Skeletal muscle satellite cell (primary cell): ENCODE measurements around the gene CANT1.
"Not testable (repeated sequence)": the region's sequence is repeated elsewhere in the genome, so short reads cannot be mapped to it uniquely, and the experiment has no call there.

Experiments
- H3K27me3 ChIP-seq: 2 replicates; pipeline ENCODE4 v1.7.0; 2013; ENCODE audit warnings: low read length; ENCODE audit not compliant: control insufficient read depth, insufficient read depth
- H3K36me3 ChIP-seq: 2 replicates; pipeline ENCODE4 v1.7.0; 2013; ENCODE audit warnings: mild to moderate bottlenecking, control low read depth, low read length; ENCODE audit not compliant: insufficient read depth
- H3K4me1 ChIP-seq: 2 replicates; pipeline ENCODE4 v1.7.0; 2013; ENCODE audit warnings: low read length; ENCODE audit not compliant: control insufficient read depth, insufficient read depth
- H3K4me2 ChIP-seq: 2 replicates; pipeline ENCODE4 v1.7.0; 2013; ENCODE audit warnings: mild to moderate bottlenecking, low read length
- H3K4me3 ChIP-seq: 2 replicates; pipeline ENCODE4 v1.7.0; 2013; ENCODE audit warnings: low read length
- H3K9ac ChIP-seq: 2 replicates; pipeline ENCODE4 v1.7.0; 2013; ENCODE audit warnings: mild to moderate bottlenecking, low read depth, low read length, moderate library complexity
- H3K9me3 ChIP-seq: replicated peaks from 2 replicates; pipeline ENCODE4 v1.7.0; 2013; ENCODE audit warnings: mild to moderate bottlenecking, control low read depth, low read length

Gene CANT1

GRCh38 chr17:78963378-78963777 lies 46.2 kb downstream of the CANT1 start:
- H3K4me1 ChIP-seq, result peaks cover 7% of the 10 kb centered on the region
- no peaks in the 10 kb centered on the region for H3K9me3 ChIP-seq
- H3K4me3 ChIP-seq, result no peak overlapping the region
- peaks cover 4% of the 10 kb centered on the region for H3K36me3 ChIP-seq
- H3K4me2 ChIP-seq, result no peak overlapping the region
- H3K9ac ChIP-seq, result no peak overlapping the region
- no peaks in the 10 kb centered on the region for H3K27me3 ChIP-seq

GRCh38 chr17:78962984-78963348 lies 46.6 kb downstream of the CANT1 start:
- H3K4me2 ChIP-seq, H3K36me3 ChIP-seq, H3K4me3 ChIP-seq, H3K9me3 ChIP-seq, H3K4me1 ChIP-seq, H3K27me3 ChIP-seq, H3K9ac ChIP-seq: not testable (repeated sequence)

- H3K4me3 ChIP-seq, result no peak overlapping the region
- H3K36me3 ChIP-seq, result peaks cover under 1% of the 10 kb centered on the region
- H3K9ac ChIP-seq, result no peak overlapping the region
- H3K27me3 ChIP-seq, result no peaks in the 10 kb centered on the region
- H3K4me2 ChIP-seq, result no peak overlapping the region
- H3K4me1 ChIP-seq, result peaks cover 7% of the 10 kb centered on the region
- no peaks in the 10 kb centered on the region for H3K9me3 ChIP-seq
Measured at GRCh38 chr17:78962345-78962983, 47.1 kb downstream of the CANT1 start.

- H3K4me2 ChIP-seq, result no peak overlapping the region
- H3K4me3 ChIP-seq, result no peak overlapping the region
- peaks cover 7% of the 10 kb centered on the region for H3K4me1 ChIP-seq
- H3K36me3 ChIP-seq, result no peaks in the 10 kb centered on the region
- no peaks in the 10 kb centered on the region for H3K9me3 ChIP-seq
- H3K9ac ChIP-seq, result no peak overlapping the region
- no peaks in the 10 kb centered on the region for H3K27me3 ChIP-seq
Measured at GRCh38 chr17:78961571-78961970, 48.0 kb downstream of the CANT1 start.

- no peaks in the 10 kb centered on the region for H3K9me3 ChIP-seq
- H3K9ac ChIP-seq, result no peak overlapping the region
- H3K4me2 ChIP-seq, result no peak overlapping the region
- no peaks in the 10 kb centered on the region for H3K36me3 ChIP-seq
- H3K4me1 ChIP-seq, result peaks cover 7% of the 10 kb centered on the region
- no peaks in the 10 kb centered on the region for H3K27me3 ChIP-seq
- H3K4me3 ChIP-seq, result no peak overlapping the region
Measured at GRCh38 chr17:78960928-78961327, 48.6 kb downstream of the CANT1 start.

- Histone ChIP-seq H3K9ac (no peak overlapping the region), H3K4me1 (peaks cover 7% of the 10 kb centered on the region), H3K4me3 (no peak overlapping the region), H3K27me3 (peaks cover 3% of the 10 kb centered on the region), H3K36me3 (no peaks in the 10 kb centered on the region), H3K4me2 (no peak overlapping the region), H3K9me3 (no peaks in the 10 kb centered on the region)
Measured at GRCh38 chr17:78959803-78960202, 49.8 kb downstream of the CANT1 start.

GRCh38 chr17:78958641-78959127 lies 50.9 kb downstream of the CANT1 start:
- Histone ChIP-seq H3K27me3 (peaks cover 6% of the 10 kb centered on the region), H3K36me3 (no peaks in the 10 kb centered on the region), H3K4me2 (no peak overlapping the region), H3K4me1 (peaks cover 7% of the 10 kb centered on the region), H3K9ac (no peak overlapping the region), H3K4me3 (no peak overlapping the region), H3K9me3 (no peaks in the 10 kb centered on the region)

- no peak overlapping the region for H3K9ac ChIP-seq
- peaks cover 6% of the 10 kb centered on the region for H3K27me3 ChIP-seq
- no peaks in the 10 kb centered on the region for H3K9me3 ChIP-seq
- H3K4me2 ChIP-seq, result no peak overlapping the region
- H3K4me1 ChIP-seq, result peaks cover under 1% of the 10 kb centered on the region
- H3K36me3 ChIP-seq, result no peaks in the 10 kb centered on the region
- H3K4me3 ChIP-seq, result no peak overlapping the region
Measured at GRCh38 chr17:78957128-78957527, 52.4 kb downstream of the CANT1 start.

GRCh38 chr17:78956254-78956653 lies 53.3 kb downstream of the CANT1 start:
- Histone ChIP-seq H3K36me3 (no peaks in the 10 kb centered on the region), H3K4me2 (no peak overlapping the region), H3K9me3 (peaks cover 3% of the 10 kb centered on the region), H3K4me3 (no peak overlapping the region), H3K4me1 (no peaks in the 10 kb centered on the region), H3K27me3 (peaks cover 6% of the 10 kb centered on the region), H3K9ac (no peak overlapping the region)

GRCh38 chr17:78954684-78955083 lies 54.9 kb downstream of the CANT1 start:
- Histone ChIP-seq H3K27me3 (peaks cover 6% of the 10 kb centered on the region), H3K9ac (no peak overlapping the region), H3K36me3 (no peaks in the 10 kb centered on the region), H3K4me1 (no peaks in the 10 kb centered on the region), H3K4me3 (no peak overlapping the region), H3K9me3 (peaks cover 17% of the 10 kb centered on the region), H3K4me2 (no peak overlapping the region)

GRCh38 chr17:78953356-78954350 lies 55.9 kb downstream of the CANT1 start:
- H3K9me3 ChIP-seq, result peaks cover 17% of the 10 kb centered on the region
- peaks cover 6% of the 10 kb centered on the region for H3K27me3 ChIP-seq
- no peaks in the 10 kb centered on the region for H3K36me3 ChIP-seq
- no peak overlapping the region for H3K9ac ChIP-seq
- H3K4me2 ChIP-seq, result no peak overlapping the region
- no peaks in the 10 kb centered on the region for H3K4me1 ChIP-seq
- no peak overlapping the region for H3K4me3 ChIP-seq
